Naive thymus-derived CD8-positive, alpha-beta T cell (primary cell): ENCODE data around the gene VPS33B. TPM values are rescaled to one million over a fixed set of nuclear protein-coding genes. Genes with fewer than 3 reads are reported as not detected.

Experiments
- ATAC-seq, 2 donors: fragments of 150-1000 bp; cut with Tn5 transposase in 1 of 2; sonication (Bioruptor Pico), chemical (Tn5 transposase) in 1 of 2; 1 replicate in 1 of 2; 2 replicates in 1 of 2; pipeline ENCODE4 v1.10.0; 2021; ENCODE audit warnings: mild to moderate bottlenecking in 2 of 2, moderate library complexity in 2 of 2
- POLR2A ChIA-PET: fragments of 350-600 bp; sonication (Branson Sonifier 250); formaldehyde crosslinking; loops from one replicate; lab custom pipeline; 2021; ENCODE audit warnings: antibody characterized with exemption; lab: Charles Lee
- DNase-seq, 10 donors: peaks; one replicate each; pipeline versions ENCODE4 v3.0.0 to v3.0.0-alpha.2; 2020 to 2022
- H3K27ac Mint-ChIP-seq, 10 donors: one replicate each; pipeline ENCODE4 v1.8.0; 2020 to 2022; ENCODE audit warnings: mild to moderate bottlenecking in 10 of 10, mixed read lengths in 10 of 10, moderate library complexity in 4 of 10, inconsistent platforms in 1 of 10
- H3K27me3 Mint-ChIP-seq, 5 donors: one replicate each; pipeline ENCODE4 v1.8.0; 2021 to 2022; ENCODE audit warnings: mixed read lengths in 5 of 5
- H3K36me3 Mint-ChIP-seq, 3 donors: one replicate each; pipeline ENCODE4 v1.8.0; 2020 to 2022; ENCODE audit warnings: mixed read lengths in 3 of 3, mild to moderate bottlenecking in 2 of 3, inconsistent platforms in 1 of 3
- H3K4me1 Mint-ChIP-seq, 4 donors: one replicate each; pipeline ENCODE4 v1.8.0; 2021 to 2022; ENCODE audit warnings: mixed read lengths in 4 of 4
- H3K4me3 Mint-ChIP-seq, 10 donors: one replicate each; pipeline ENCODE4 v1.8.0; 2020 to 2022; ENCODE audit warnings: mild to moderate bottlenecking in 10 of 10, mixed read lengths in 10 of 10, moderate library complexity in 6 of 10, inconsistent platforms in 1 of 10
- H3K9me3 Mint-ChIP-seq, 9 donors: one replicate each; pipeline ENCODE4 v1.8.0; 2020 to 2022; ENCODE audit warnings: mixed read lengths in 9 of 9, mild to moderate bottlenecking in 3 of 9, inconsistent platforms in 1 of 9, moderate library complexity in 1 of 9
- polyA plus RNA-seq, 3 donors: library from polyadenylated mRNA; unstranded; fragments of 300-500 nt; fragmentation: Illumina TruSeq; gene quantifications; one replicate each; pipeline ENCODE4 v1.2.3, GENCODE V29; 2021
- total RNA-seq, 8 experiments: library from RNA in 2 of 8; stranded (reverse) in 2 of 8; gene quantifications; one replicate each; pipeline ENCODE4 v1.2.3 and lab custom pipeline; 2021 to 2026

VPS33B gene
- total and polyA plus RNA-seq, 5 experiments from 2014 or later, result 5.3 to 27.1 (median 12.4) TPM

GRCh38 chr15:90953947-90954711, 68.3 kb downstream of the VPS33B start:
- Mint-ChIP-seq H3K27me3 (no peaks in the 10 kb centered on the region), H3K27ac (peak overlapping the region; percentile 68 to 97 (median 93)), H3K4me3 (peak overlapping the region; percentile 82 to 90 (median 88)), H3K9me3 (no peaks in the 10 kb centered on the region), H3K36me3 (peaks cover 0 to 33% (median 0%) of the 10 kb centered on the region in 3 donors), H3K4me1 (peaks cover 4 to 23% (median 12%) of the 10 kb centered on the region in 4 donors)
- no peak for DNase-seq
- POLR2A ChIA-PET, result interaction anchor here (1.0 to 4.4 kb wide), 6 partner anchors 10 to 538 kb away, joined by 3 to 56 read pairs (median 4); partner anchors contain the start of genes HDDC3, MAN2A2, UNC45A and VPS33B
- ATAC-seq, result no peak

- peak overlapping the region in 8 of 10 donors; percentile 17 to 82 (median 56) for H3K4me3 Mint-ChIP-seq
- peak overlapping the region in 8 of 10 donors; percentile 34 to 93 (median 64) for H3K27ac Mint-ChIP-seq
- no peak for ATAC-seq
- no peaks in the 10 kb centered on the region for H3K27me3 Mint-ChIP-seq
- peaks cover 4 to 21% (median 12%) of the 10 kb centered on the region in 4 donors for H3K4me1 Mint-ChIP-seq
- no peak for DNase-seq
- H3K9me3 Mint-ChIP-seq, result no peaks in the 10 kb centered on the region
- POLR2A ChIA-PET, result interaction anchor here (2.4 to 4.4 kb wide), 2 partner anchors 19 to 50 kb away, joined by 13 to 56 read pairs; partner anchors contain the start of genes HDDC3, MAN2A2 and UNC45A
- H3K36me3 Mint-ChIP-seq, result peaks cover 0 to 41% (median 5%) of the 10 kb centered on the region in 3 donors
Observed at GRCh38 chr15:90952901-90953677, 69.3 kb downstream of the VPS33B start.

GRCh38 chr15:90950676-90951075, 71.7 kb downstream of the VPS33B start:
- H3K4me3 Mint-ChIP-seq, result no peak overlapping the region
- H3K4me1 Mint-ChIP-seq, result peaks cover 2 to 9% (median 6%) of the 10 kb centered on the region in 4 donors
- H3K27ac Mint-ChIP-seq, result peak overlapping the region in 1 of 10 donors; percentile 57
- POLR2A ChIA-PET, result no interaction called here
- no peaks in the 10 kb centered on the region for H3K9me3 Mint-ChIP-seq
- H3K27me3 Mint-ChIP-seq, result no peaks in the 10 kb centered on the region
- H3K36me3 Mint-ChIP-seq, result peaks cover 0 to 61% (median 5%) of the 10 kb centered on the region in 3 donors
- DNase-seq (no peak), ATAC-seq (no peak)

GRCh38 chr15:90949979-90950675, 72.3 kb downstream of the VPS33B start:
- no peak for ATAC-seq
- H3K36me3 Mint-ChIP-seq, result peaks cover 0 to 67% (median 6%) of the 10 kb centered on the region in 3 donors
- POLR2A ChIA-PET, result interaction anchor here (1.0 kb wide), 1 partner anchor 19 kb away, joined by 3 read pairs; no protein-coding TSS in a partner anchor
- no peak overlapping the region for H3K27ac Mint-ChIP-seq
- H3K4me1 Mint-ChIP-seq, result peaks cover 2 to 8% (median 5%) of the 10 kb centered on the region in 4 donors
- DNase-seq, result no peak
- no peak overlapping the region for H3K4me3 Mint-ChIP-seq
- H3K9me3 Mint-ChIP-seq, result no peaks in the 10 kb centered on the region
- H3K27me3 Mint-ChIP-seq, result no peaks in the 10 kb centered on the region

Other genes with a start within 250 kb of the VPS33B start
- 10 to 100 TPM; 40.8 to 45.1 TPM for gene FURIN, start 154.0 kb downstream of the VPS33B start, total RNA-seq
- gene FURIN, start 154.0 kb downstream of the VPS33B start, polyA plus RNA-seq, result 10 to 100 TPM in 1 of 3 donors, 1 to 10 TPM in 2; 2.7 to 10.5 (median 4.8) TPM
- gene FES, start 138.1 kb downstream of the VPS33B start, total RNA-seq, result 1 to 10 TPM; 2.8 to 3.5 TPM
- under 1 TPM in 2 of 3 donors, not detected in 1; 0.08 to 0.24 TPM for gene FES, start 138.1 kb downstream of the VPS33B start, polyA plus RNA-seq
- gene MAN2A2, start 119.3 kb downstream of the VPS33B start, total RNA-seq, result 100 to 1,000 TPM; 126 to 139 TPM
- 1 to 10 TPM; 3.1 to 8.6 (median 3.7) TPM for gene MAN2A2, start 119.3 kb downstream of the VPS33B start, polyA plus RNA-seq
- gene HDDC3, start 90.0 kb downstream of the VPS33B start, total RNA-seq, result 10 to 100 TPM; 30.1 to 31.8 TPM
- 10 to 100 TPM; 34.1 to 47.6 (median 45.5) TPM for gene HDDC3, start 90.0 kb downstream of the VPS33B start, polyA plus RNA-seq
- gene UNC45A, start 87.3 kb downstream of the VPS33B start, total RNA-seq, result 10 to 100 TPM; 53.7 to 57.9 TPM
- 10 to 100 TPM; 53.4 to 73.7 (median 70.3) TPM for gene UNC45A, start 87.3 kb downstream of the VPS33B start, polyA plus RNA-seq
- gene RCCD1, start 67.7 kb downstream of the VPS33B start, total RNA-seq, result 10 to 100 TPM; 15.7 to 15.8 TPM
- 1 to 10 TPM; 2.2 to 4.7 (median 3.1) TPM for gene RCCD1, start 67.7 kb downstream of the VPS33B start, polyA plus RNA-seq
- gene PRC1, start 28.1 kb downstream of the VPS33B start, total RNA-seq, result 1 to 10 TPM; 4.4 to 5.0 TPM
- 1 to 10 TPM in 2 of 3 donors, under 1 TPM in 1; 0.77 to 2.3 (median 1.2) TPM for gene PRC1, start 28.1 kb downstream of the VPS33B start, polyA plus RNA-seq
- under 1 TPM; 0.05 to 0.08 TPM for gene SV2B, start 77.7 kb upstream of the VPS33B start, total RNA-seq
- under 1 TPM in 1 of 3 donors, not detected in 2; 0.02 TPM for gene SV2B, start 77.7 kb upstream of the VPS33B start, polyA plus RNA-seq